ENCODE measurements around the gene NUP133.
"Not testable (repeated sequence)": the region's sequence is repeated elsewhere in the genome, so short reads cannot be mapped to it uniquely, and the experiment has no call there.

Gene NUP133

DNA sequence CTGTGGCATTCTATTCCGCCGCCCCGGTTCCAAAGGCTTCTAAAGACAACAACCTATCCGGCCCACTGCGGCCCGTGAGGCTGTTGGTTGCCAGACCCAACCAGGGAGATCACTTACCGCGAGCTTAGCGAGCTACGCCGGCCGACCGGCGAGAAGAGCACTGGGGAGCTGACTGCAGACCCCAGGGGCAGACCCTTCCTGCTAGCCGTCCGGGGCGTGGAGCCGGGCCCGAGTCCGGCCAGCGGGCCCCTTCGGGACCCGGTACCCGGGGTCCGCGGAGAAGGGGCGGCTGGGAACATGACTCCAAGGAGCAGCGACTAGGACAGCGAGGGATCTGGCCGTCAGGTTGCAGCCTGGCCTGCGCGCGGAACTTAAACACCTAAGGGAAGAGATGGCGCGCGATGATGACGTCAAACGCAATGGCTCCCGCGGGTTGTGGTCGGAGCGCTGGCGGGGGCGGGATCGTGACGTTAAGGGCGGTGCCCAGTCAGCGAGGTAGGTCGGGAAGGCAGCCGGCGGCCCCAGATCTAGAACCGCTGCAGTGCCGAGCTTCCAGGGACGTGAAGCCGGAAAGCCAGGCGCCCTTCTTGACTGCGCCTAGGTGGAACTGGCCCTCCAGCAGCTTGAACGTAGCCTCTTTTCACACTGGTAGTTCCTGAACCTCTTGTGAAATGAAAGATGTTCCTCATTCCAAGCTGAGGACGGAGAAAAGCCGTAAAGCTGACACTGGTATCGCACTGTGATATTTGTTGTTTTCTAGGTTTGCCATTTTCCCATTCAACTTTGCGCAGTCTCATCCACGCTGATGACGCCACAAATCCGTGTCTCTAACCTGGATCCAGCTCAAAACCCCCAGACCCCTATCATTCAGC lies at the start of gene NUP133:
Gene NUP133 (minus strand): TSS at position 391 of the 872 bp plus-strand sequence. CDS start 92 bp downstream, at position 299.
- DNase-seq, result peak; percentile 92 to 98

DNA sequence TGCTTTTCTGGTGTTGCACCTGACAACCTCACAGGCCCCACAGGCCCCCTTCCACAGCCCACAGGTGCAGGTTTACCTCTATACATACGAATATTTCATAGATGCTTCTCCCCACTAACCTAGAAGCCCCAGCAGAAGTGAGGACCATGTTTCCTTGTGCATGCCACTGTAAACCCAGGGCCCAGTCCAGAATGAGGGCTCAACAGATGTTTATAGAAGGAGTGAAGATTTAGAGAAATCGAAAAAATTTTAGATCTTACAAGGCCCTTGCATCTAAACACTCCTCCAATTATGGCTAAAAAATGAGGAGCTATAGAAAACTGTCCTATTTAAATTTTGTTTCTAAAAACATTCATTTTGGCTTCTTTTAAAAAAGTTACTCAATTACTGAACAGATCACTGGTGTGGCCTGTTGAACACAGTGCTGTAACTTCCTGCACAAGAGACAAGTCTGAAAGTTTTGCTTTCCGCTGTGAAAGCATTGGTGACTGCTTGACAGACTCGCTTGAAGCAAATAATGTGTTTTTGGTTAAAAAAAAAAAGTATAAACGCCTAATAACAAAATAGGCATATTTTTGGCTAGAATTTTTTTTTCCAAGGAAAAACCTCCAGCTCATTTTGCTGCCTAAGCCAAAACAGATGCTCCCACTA lies 49.2 kb upstream of the NUP133 start:
- no peak for DNase-seq

DNA sequence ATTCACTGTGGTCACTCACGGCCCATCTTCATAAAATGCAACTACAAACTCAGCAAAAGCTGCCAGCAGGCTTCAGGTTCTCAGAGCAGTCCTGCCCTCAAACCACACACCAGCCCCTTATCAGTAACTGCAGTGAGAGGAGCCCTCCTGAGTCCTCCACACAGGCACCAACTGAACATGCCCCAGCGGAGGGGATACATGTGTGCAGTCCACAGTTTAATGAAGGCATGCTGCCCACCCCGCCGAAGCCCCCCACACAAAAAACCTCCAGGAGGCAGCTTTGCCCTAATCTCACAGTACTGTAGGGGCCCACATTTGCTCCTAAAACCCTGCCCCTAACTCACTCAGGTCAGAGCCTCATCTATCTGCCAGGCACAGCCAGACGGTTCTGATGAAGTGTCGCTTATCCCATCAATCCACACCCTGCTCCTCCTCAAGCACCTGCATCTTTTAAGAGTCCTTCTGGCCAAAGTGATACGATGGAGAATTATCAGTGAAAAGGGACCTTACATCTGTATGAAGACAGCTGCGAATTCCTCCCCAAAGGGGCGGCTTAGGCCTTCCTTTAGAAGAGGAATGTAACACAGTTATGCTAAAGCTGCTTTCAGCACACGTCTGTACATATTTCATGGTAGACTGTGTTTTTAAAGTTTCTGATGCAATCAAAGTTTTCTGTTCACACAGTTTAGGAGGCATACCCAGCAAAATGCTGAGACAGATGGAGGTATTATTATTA lies 46.9 kb upstream of the NUP133 start:
- no peak for DNase-seq

DNA sequence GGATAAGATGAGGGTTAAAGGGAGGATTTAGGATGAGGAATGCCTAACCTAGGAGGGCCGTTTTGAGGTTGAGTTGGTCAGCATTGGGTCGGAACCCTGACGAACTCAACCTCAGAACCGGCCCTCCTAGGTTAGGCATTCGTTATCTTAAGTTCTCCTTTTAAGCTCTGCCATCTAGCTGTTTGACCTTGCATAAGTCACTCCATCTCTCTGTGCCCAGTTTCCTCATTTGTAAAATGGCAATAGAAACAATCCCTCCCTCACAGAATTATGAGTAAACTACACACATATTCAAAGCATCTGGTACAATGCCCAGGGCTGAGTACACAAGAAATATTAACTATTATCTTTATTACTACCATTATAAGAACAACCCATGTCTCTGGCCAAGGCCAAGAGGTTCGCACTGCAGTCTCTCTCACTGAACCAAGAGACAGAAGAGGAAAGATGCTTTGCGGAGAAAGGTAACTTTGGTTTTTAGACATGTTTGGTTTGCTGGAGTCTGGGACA lies 45.5 kb upstream of the NUP133 start:
- no peak for DNase-seq

DNA sequence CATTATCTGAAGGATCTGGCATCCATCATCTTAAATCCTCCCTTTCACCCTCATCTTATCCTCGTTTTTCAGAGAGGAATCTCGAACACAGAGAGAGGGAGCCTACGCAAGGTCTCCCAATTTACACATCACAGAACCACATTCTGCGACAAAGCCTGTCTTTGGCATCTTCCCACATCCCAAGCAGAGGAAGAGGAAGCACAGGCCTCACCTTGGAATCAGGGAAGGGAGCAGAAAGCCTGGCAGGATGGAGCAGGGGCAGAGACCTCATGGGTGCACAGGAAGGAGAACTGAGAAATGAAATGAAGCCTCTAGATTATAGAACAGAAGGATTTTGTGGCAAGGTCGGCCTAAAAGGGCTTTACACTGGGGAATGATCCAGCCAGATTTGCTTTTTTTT lies 44.6 kb upstream of the NUP133 start:
- no peak for DNase-seq

DNA sequence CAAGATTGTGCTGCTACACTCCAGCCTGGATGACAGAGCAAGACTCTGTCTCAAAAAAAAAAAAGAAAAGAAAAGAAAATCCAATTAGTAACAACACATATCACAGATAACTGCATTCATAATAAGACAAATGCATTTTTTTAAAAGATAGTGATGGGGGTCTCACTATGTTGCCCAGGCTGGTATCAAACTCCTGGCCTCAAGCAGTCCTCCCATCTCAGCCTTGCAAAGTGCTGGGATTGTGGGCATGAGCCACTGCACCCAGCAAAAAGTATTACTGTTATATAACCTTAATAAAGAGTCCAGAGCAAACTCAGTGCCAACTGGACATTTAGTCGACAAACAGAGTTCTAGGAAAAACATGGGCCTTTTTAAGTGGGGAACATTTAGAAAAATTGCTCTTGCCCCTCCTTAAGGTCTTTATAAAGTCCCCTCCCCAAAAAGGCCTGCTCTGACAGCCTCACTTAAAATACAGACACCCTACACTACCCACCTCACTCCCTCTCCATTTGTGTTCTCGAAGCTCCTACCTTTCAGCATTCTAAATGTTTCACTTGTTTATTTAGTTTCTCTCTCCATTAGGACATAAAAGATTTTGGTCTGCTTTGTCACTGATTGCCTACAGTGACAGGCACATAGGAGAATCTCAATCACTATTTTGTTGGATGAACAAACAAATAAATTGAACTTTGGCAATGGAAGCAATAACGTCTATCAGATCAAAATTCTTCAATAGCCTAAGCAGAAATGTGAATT lies 42.8 kb upstream of the NUP133 start:
- no peak for DNase-seq

DNA sequence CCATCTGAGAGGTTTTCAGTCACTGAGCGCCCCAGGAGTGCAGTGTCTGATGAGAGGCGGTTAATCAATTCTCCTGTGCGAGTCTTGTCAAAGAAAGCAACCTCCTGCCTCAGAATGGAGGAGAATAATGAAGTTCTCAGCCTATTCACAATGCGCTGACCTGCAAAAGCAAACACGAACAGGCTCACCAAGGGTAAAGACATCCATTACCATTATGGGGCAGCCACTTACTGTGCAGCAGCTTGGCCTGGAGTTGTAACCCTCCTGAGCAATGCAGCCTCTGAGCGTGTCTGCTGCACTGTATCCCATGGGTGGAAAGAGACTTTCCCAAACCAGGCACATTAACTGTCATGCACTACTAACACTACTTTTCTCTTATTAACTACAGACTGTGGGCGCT lies 39.4 kb upstream of the NUP133 start:
- DNase-seq, result no peak

DNA sequence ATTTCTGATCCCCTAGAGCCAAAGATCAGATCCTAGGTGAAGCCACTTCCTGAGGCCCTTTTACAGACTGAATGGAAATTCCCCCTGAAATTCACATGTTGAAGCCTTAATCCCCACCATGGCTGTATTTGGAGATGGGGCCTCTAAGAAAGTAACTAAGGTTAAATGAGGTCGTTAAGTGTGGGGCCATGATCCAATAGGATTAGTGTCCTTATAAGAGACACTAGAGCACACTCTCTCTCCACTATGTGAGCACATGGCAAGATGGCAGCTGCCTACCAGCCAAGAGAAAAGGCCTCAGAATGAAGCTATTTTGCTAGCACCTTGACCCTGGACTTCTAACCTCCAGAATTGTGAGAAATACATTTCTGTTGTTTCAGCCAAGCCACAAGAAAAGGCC lies 36.4 kb upstream of the NUP133 start:
- DNase-seq, result no peak

DNA sequence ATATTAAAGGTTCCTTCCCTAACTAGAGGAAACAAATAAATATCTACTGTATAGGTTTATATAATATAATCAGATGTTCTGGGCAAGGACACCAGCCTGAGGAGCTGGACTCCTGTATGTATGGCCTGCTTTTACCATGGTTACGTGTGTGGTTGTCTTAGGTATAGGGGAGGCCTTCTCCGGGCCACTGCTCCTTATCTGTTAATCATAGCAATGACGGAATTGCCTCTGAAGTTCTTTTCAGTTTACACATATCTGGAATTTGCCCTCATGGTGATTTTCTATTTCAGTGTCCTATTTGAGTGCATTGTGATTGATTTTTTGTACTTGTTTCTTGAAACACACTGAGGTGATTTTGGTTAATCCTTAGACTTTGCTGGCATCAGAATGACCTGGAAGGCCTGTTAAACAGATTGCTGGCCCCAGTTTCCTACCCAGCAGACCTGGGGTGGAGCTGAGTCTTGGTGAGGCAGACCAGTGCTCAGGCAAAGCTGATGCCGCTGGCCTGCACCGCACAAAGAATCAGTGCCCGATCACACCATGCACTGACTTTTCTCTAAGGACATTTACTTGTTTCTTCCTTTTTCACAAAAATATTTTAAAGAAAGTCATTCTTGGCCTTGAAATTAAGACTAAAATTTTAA lies 31.8 kb upstream of the NUP133 start:
- no peak for DNase-seq

DNA sequence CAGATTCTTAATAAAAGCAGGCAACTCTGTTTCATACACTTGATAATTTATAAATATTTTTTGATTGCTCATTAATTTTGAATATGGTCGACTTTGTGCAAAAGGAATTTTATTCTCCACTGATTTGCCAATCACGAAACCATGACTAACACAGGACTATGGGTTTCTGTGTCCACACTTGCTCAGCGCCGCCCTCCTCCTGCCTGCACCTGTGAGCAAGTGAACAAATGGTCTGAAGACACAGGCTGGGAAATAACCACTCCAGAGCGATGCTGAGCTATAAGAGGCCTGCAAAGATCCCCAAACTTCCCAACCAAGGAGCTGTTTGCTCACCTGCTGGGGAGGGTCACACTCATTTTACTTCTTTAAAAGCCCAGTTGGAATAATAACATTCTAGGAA lies 30.8 kb upstream of the NUP133 start:
- DNase-seq, result no peak

DNA sequence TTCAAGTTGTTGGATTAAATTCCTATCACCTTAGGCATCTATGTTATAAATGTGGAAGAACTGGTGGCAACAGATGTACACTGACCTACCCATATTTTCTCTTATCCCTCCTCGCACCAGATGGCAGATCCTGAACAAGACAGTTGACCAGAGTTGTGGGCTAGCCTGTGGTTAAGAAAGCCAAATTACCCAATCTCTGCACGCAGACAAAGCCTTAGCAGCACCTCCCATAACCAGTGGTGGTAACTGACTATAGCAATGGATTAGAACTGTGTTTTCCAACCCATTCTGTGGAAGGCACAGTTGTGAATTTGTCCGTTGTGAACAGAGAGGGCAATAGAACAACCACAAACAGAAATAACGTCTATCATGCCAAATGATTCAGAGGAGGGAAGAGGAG lies 29.8 kb upstream of the NUP133 start:
- no peak for DNase-seq

DNA sequence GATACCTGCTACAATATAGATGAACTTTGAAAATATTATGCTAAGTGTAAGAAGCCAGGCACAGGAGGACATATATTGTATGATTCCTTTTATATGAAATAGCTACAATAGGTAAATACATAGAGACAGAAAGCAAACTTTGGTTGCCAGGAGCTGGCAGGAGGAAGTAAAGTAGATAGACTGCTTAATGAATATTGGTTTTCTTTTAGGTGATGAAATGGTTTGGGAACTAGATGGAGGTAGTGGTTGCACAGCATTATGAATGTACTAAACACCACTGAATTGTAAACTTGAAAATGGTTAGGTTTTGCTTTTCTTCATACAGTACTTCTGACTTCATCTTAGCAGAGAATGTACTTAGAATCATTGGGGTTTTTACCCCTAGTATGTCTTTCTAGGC lies 28.8 kb upstream of the NUP133 start:
- DNase-seq, result no peak

DNA sequence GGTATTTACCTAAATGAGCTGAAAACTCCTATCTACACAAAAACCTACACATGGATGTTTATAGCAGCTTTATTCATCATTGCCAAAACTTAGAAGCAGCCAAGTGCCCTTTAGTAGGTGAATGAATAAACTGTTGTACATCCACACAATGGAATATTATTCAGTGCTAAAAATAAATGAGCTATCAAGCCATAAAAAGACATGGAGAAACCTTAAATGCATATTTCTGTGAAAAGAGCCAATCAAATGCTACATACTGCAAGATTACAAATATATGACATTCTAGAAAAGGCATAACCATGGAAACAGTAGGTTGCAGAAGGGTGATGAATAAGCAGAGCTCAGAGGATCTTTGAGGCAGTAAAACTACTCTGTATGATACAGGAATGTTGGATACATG lies 27.1 kb upstream of the NUP133 start:
- DNase-seq, result no peak

DNA sequence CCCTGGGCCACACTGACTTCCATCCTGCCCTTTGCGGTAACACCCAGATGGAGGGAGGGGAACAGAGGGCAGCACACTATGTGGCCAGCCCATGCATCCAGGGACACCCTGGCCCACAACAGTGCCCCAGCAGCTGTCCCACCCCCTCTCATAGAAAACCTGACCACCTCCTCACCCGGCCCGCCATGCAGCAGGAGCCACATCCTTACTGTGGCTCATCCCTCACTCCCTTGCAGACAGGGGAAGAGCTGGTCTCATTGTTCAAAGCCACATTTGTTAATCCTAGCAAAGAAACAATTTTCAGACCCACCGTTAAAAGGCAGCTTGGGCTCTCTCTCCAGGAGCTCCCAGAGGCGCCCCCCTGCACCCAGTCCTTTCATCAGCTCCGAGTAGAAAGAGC lies 23.2 kb upstream of the NUP133 start:
- DNase-seq, result no peak

DNA sequence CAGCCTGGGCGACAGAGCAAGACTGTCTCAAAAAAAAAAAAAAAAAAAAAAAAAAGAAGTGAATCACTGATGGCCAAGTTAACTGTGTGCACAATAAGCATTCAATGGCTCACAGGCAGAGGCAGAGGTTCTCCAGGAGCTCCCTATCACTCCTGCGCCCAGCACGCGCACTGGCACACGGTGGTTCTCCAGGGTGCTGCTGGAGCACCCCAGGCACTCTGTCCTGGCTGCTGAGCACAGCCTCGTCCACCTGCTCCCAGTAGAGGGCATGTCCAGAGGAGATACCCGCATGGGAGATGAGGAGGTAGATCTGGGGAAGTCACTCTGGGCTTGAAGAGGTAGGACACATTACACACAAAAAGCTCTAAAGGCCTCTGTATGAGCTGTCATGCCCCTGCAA lies 21.5 kb upstream of the NUP133 start:
- DNase-seq, result no peak

DNA sequence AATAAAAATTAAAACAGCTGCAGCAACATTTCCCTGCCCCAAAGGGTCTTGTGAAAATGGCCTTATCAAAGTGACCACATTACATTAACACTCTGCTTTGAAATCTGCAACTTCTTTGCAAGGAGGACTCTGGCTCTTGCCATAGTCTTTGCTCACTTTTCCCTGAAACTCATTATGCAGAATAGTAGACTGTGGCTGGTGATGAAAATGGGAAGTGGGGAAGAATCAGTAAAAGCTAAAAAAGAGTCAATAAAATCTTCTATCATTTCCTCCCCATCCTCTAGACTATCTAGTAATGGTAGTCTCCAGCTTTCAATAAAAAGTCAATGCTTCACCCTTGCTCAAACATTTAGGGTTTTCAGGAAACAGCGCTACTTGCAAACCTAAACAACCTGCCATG lies 18.6 kb upstream of the NUP133 start:
- DNase-seq, result no peak

DNA sequence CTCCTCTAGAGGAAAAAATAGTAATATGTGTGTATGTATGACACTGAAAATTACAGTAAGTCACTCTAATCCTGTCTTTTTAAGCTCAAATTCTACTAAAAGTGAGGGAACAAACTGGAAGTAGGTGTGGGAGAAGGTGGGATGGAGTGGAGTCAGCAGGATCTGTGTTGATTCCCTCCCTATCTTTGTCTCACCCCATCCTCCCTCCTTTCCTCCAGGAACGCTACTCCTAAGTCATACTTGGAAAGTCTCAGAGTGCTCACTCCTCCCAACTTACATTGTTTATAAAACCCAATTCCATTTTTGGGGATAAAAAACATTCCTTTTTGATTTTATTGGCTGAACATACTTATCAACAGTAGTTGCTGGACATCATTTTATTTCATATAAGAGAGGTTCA lies 14.9 kb upstream of the NUP133 start:
- no peak for DNase-seq

DNA sequence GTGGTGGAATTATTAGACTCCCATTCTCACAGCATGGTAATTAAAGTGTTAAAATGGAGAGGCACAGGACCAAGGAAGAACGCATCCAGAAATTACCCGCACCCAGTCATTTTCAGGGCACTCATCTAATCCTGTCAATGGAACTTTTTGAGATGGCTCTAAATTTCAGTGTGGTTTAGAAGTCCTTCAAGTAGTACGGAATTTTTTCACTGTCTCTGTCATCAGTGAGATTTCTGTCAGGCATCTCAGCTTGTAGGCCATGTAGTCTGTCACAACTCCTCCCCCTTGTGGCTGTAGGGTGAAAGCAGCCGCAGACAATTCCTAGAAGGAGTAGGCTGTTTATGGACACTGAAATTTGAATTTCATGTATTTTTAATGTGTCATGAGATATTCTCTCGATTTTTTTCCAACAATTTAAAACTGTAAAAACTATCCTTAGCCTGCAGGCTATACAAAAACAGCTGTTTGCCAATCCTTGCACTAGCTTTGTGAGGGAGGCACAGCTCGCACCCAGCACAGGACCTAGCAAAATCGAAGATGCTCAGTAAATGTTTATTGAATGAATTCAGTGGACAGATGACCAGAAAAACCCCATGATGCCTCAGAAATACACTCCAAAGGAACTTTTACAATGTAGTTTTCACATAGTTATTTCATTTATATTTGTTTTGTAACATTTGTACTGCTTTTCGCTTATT lies 6.6 kb upstream of the NUP133 start:
- peak; percentile 29 to 71 for DNase-seq

DNA sequence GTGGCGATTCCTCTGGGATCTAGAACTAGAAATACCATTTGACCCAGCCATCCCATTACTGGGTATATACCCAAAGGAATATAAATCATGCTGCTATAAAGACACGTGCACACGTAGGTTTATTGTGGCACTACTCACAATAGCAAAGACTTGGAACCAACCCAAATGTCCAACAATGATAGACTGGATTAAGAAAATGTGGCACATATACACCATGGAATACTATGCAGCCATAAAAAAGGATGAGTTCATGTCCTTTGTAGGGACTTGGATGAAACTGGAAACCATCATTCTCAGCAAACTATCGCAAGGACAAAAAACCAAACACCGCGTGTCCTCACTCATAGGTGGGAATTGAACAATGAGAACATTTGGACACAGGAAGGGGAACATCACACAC lies 3.5 kb upstream of the NUP133 start:
- DNase-seq, result not testable (repeated sequence)

DNA sequence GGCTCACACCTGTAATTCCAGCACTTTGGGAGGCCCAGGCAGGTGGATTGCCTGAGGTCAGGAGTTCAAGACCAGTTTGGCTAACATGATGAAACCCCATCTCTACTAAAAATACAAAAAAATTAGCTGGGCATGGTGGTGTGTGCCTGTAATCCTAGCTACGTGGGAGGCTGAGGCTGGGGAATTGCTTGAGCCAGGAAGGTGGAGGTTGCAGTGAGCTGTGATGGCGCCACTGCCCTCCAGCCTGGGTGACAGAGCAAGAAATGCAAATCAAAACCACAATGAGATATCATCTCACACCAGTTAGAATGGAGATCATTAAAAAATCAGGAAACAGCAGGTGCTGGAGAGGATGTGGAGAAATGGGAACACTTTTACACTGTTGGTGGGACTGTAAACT lies 3.1 kb upstream of the NUP133 start:
- peak; percentile 1 to 45 for DNase-seq

DNA sequence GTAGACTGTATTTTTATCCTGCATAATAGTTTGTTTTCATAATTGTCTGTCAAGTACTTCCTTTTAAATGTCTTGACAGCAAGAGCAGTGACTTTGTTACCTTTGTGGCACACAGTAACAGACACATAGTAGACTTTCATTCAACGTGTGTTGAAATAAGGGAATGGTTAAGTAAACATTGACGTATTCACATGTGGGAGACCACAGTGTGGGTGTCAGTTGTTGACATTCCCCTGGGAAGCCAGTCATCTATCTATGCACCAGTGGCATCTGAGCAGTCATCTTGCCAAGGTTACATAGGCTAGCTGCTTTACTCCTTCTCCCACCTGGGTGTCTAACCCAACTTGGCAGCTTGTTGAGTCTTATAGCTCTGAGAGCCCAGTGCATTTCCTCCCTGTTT lies 1.4 kb upstream of the NUP133 start:
- no peak for DNase-seq
